ENCODE data around the gene OSTC. TPM values are rescaled to one million over a fixed set of nuclear protein-coding genes. Genes with fewer than 3 reads are reported as not detected.

The OSTC gene
- total and polyA plus RNA-seq, 2 of the 13 experiments (the other 11 are each of a cell fraction or from before 2014, with no cell fraction given) = 208 to 380 TPM

GRCh38 chr4:108650212-108651013, at the start of gene OSTC (continued):
- TF ChIP-seq, protein P1, sequence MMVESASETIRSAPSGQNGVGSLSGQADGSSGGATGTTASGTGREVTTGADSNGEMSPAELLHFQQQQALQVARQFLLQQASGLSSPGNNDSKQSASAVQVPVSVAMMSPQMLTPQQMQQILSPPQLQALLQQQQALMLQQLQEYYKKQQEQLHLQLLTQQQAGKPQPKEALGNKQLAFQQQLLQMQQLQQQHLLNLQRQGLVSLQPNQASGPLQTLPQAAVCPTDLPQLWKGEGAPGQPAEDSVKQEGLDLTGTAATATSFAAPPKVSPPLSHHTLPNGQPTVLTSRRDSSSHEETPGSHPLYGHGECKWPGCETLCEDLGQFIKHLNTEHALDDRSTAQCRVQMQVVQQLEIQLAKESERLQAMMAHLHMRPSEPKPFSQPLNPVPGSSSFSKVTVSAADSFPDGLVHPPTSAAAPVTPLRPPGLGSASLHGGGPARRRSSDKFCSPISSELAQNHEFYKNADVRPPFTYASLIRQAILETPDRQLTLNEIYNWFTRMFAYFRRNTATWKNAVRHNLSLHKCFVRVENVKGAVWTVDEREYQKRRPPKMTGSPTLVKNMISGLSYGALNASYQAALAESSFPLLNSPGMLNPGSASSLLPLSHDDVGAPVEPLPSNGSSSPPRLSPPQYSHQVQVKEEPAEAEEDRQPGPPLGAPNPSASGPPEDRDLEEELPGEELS (CRISPR knock-in tag; IDR thresholded peaks at IDR 0.05) = peak; percentile 27; the same call in 1 of the 2 replicates
- TF ChIP-seq ZHX2 (IDR thresholded peaks at IDR 0.05; ENCODE audit: low read depth) = no peak
- TF ChIP-seq ZHX2 (CRISPR knock-in tag; IDR thresholded peaks at IDR 0.05; ENCODE audit: borderline replicate concordance) = no peak; the same call in 1 of the 2 replicates
- TF ChIP-seq, protein P2, sequence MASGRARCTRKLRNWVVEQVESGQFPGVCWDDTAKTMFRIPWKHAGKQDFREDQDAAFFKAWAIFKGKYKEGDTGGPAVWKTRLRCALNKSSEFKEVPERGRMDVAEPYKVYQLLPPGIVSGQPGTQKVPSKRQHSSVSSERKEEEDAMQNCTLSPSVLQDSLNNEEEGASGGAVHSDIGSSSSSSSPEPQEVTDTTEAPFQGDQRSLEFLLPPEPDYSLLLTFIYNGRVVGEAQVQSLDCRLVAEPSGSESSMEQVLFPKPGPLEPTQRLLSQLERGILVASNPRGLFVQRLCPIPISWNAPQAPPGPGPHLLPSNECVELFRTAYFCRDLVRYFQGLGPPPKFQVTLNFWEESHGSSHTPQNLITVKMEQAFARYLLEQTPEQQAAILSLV (CRISPR knock-in tag; IDR thresholded peaks at IDR 0.05; ENCODE audit: borderline replicate concordance) = no peak
- TF ChIP-seq GMEB2 (CRISPR knock-in tag; IDR thresholded peaks at IDR 0.05; ENCODE audit: low read depth) = no peak
- TF ChIP-seq ZKSCAN8 (CRISPR knock-in tag; IDR thresholded peaks at IDR 0.05; ENCODE audit: borderline replicate concordance) = no peak
- peak; percentile 72 for TF ChIP-seq PHF20 (CRISPR knock-in tag; IDR thresholded peaks at IDR 0.05)
- peak; percentile 41; the same call in 1 of the 2 replicates for TF ChIP-seq ETV5 (CRISPR knock-in tag; IDR thresholded peaks at IDR 0.05; ENCODE audit: borderline replicate concordance)
- no peak for TF ChIP-seq TRIM24 (CRISPR knock-in tag; IDR thresholded peaks at IDR 0.05)
- peak; percentile 50; the same call in 1 of the 2 replicates for TF ChIP-seq FOXC1 (CRISPR knock-in tag; IDR thresholded peaks at IDR 0.05; ENCODE audit: borderline replicate concordance)
- TF ChIP-seq ZNF205 (CRISPR knock-in tag; IDR thresholded peaks at IDR 0.05) = no peak
- TF ChIP-seq, protein P3, sequence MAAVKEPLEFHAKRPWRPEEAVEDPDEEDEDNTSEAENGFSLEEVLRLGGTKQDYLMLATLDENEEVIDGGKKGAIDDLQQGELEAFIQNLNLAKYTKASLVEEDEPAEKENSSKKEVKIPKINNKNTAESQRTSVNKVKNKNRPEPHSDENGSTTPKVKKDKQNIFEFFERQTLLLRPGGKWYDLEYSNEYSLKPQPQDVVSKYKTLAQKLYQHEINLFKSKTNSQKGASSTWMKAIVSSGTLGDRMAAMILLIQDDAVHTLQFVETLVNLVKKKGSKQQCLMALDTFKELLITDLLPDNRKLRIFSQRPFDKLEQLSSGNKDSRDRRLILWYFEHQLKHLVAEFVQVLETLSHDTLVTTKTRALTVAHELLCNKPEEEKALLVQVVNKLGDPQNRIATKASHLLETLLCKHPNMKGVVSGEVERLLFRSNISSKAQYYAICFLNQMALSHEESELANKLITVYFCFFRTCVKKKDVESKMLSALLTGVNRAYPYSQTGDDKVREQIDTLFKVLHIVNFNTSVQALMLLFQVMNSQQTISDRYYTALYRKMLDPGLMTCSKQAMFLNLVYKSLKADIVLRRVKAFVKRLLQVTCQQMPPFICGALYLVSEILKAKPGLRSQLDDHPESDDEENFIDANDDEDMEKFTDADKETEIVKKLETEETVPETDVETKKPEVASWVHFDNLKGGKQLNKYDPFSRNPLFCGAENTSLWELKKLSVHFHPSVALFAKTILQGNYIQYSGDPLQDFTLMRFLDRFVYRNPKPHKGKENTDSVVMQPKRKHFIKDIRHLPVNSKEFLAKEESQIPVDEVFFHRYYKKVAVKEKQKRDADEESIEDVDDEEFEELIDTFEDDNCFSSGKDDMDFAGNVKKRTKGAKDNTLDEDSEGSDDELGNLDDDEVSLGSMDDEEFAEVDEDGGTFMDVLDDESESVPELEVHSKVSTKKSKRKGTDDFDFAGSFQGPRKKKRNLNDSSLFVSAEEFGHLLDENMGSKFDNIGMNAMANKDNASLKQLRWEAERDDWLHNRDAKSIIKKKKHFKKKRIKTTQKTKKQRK (IDR thresholded peaks at IDR 0.05; ENCODE audit: low read length) = no peak
- no peak for TF ChIP-seq ZEB1 (IDR thresholded peaks at IDR 0.05; ENCODE audit: insufficient replicate concordance, low read depth)
- no peak for TF ChIP-seq ZNF33B (CRISPR knock-in tag; IDR thresholded peaks at IDR 0.05)

Data from HepG2 (cell line).